Kidney (tissue), 14 donors: ENCODE measurements around the gene RBMS3. TPM values are rescaled to one million over a fixed set of nuclear protein-coding genes. Genes with fewer than 3 reads are reported as not detected.
A peak's percentile ranks its signal among the peaks of the same experiment; 100 is the strongest.

Source experiments
- DNase-seq, 5 donors: peaks; one replicate each; pipeline ENCODE4 v3.0.0-alpha.2; 2013 to 2020
- FAIRE-seq: peaks from 2 replicates; lab custom pipeline; 2012; peaks lifted over from hg19 to GRCh38; lab: Jason Lieb, UNC
- H3K27ac ChIP-seq, 2 donors: one replicate each; pipeline ENCODE4 v1.7.0; 2013; ENCODE audit warnings: low read depth in 2 of 2, low read length in 2 of 2, inconsistent platforms in 1 of 2
- H3K27me3 ChIP-seq: one replicate; pipeline ENCODE4 v1.7.1; 2013; ENCODE audit warnings: low read length, inconsistent platforms; ENCODE audit not compliant: control insufficient read depth, insufficient read depth
- H3K36me3 ChIP-seq, 3 donors: one replicate each; pipeline versions ENCODE4 v1.7.0 to v1.7.1; 2013; ENCODE audit warnings: low read length in 3 of 3, control low read depth in 1 of 3, inconsistent platforms in 1 of 3; ENCODE audit not compliant: insufficient read depth in 3 of 3, control insufficient read depth in 2 of 3
- H3K4me1 ChIP-seq, 3 donors: one replicate each; pipeline versions ENCODE4 v1.7.0 to v1.7.1; 2013; ENCODE audit warnings: low read length in 3 of 3, inconsistent platforms in 1 of 3, low read depth in 1 of 3; ENCODE audit not compliant: control insufficient read depth in 2 of 3, insufficient read depth in 2 of 3
- H3K4me3 ChIP-seq, 3 donors: one replicate each; pipeline versions ENCODE4 v1.7.0 to v1.8.1; 2013; ENCODE audit warnings: low read length in 3 of 3, control low read depth in 1 of 3, inconsistent platforms in 1 of 3
- H3K9ac ChIP-seq, 3 donors: one replicate each; pipeline versions ENCODE4 v1.7.0 to v1.7.1; 2013; ENCODE audit warnings: low read length in 3 of 3, control low read depth in 1 of 3, inconsistent platforms in 1 of 3
- H3K9me3 ChIP-seq, 3 donors: one replicate each; pipeline versions ENCODE4 v1.7.0 to v1.7.1; 2013; ENCODE audit warnings: low read length in 3 of 3, control low read depth in 1 of 3, inconsistent platforms in 1 of 3; ENCODE audit not compliant: control insufficient read depth in 2 of 3, insufficient read depth in 1 of 3
- CTCF ChIP-seq: IDR thresholded peaks from 3 replicates; pipeline ENCODE4 v1.5.1; 2012; ENCODE audit warnings: mild to moderate bottlenecking, moderate library complexity, borderline replicate concordance; ENCODE audit not compliant: insufficient read depth; ENCODE audit errors: extremely low read depth
- intact Hi-C: fragments of 100-400 bp; cut with DNase I; formaldehyde crosslinking; loops from one replicate; pipeline ENCODE4 v1.11.1; 2022
- polyA plus RNA-seq: library from polyadenylated mRNA; stranded (reverse); fragments of 350-450 nt; fragmentation: Illumina TruSeq; extraction: RNeasy Lipid Tissue Mini Kit (QIAGEN cat#74804); gene quantifications from one replicate; pipeline ENCODE4 v1.2.3, GENCODE V29; 2014; ENCODE audit warnings: low read depth, low replicate concordance; ENCODE audit not compliant: insufficient read depth
- total RNA-seq: library from RNA; stranded (reverse); fragmentation: NEBNext Ultra II Directional; extraction: Animal tissue kit (Norgen Biotek cat#: 25700); gene quantifications from one replicate; pipeline ENCODE4 v1.2.1, GENCODE V29; 2021
- donor health status: control.
- donor health status: control.
- donor health status: control.
- donor health status: control.
- donor health status: control.
- donor health status: DM: yes; HTN: yes; CAD: no.
- donor health status: Normal renal cell carcinoma (clear cell type).

Gene RBMS3
- total and polyA plus RNA-seq, 2 donors from 2014 or later: 3.2 to 48.8 TPM

GRCh38 chr3:29597376-29598008, 316.6 kb downstream of the RBMS3 start:
- Histone ChIP-seq H3K36me3 (no peaks in the 10 kb centered on the region), H3K9ac (no peak overlapping the region), H3K4me1 (no peaks in the 10 kb centered on the region), H3K4me3 (no peak overlapping the region), H3K27me3 (no peaks in the 10 kb centered on the region), H3K27ac (no peak overlapping the region), H3K9me3 (no peaks in the 10 kb centered on the region)
- DNase-seq (peak in 1 of 5 donors; percentile 31), FAIRE-seq (no peak)
- intact Hi-C loops: no loop called here
- no peak for TF ChIP-seq CTCF

- no peaks in the 10 kb centered on the region for H3K4me1 ChIP-seq
- TF ChIP-seq CTCF: no peak
- H3K4me3 ChIP-seq: no peak overlapping the region
- H3K9me3 ChIP-seq: no peaks in the 10 kb centered on the region
- intact Hi-C loops: no loop called here
- no peak for FAIRE-seq
- H3K9ac ChIP-seq: no peak overlapping the region
- no peak overlapping the region for H3K27ac ChIP-seq
- DNase-seq: no peak
- H3K36me3 ChIP-seq: no peaks in the 10 kb centered on the region
- H3K27me3 ChIP-seq: no peaks in the 10 kb centered on the region
These were observed 321.2 kb downstream of the RBMS3 start for GRCh38 chr3:29601861-29602585.

GRCh38 chr3:29605845-29606244, 325.0 kb downstream of the RBMS3 start:
- FAIRE-seq (no peak), DNase-seq (no peak)
- Histone ChIP-seq H3K27ac (no peak overlapping the region), H3K4me1 (no peaks in the 10 kb centered on the region), H3K4me3 (no peak overlapping the region), H3K27me3 (no peaks in the 10 kb centered on the region), H3K9me3 (no peaks in the 10 kb centered on the region), H3K9ac (no peak overlapping the region), H3K36me3 (no peaks in the 10 kb centered on the region)
- intact Hi-C loops: no loop called here
- no peak for TF ChIP-seq CTCF
